ENCODE data around the gene GCK.

Gene GCK

GRCh38 chr7:44218418-44219201 lies 29.4 kb upstream of the GCK start:
- H3K4me3 ChIP-seq (ENCODE audit: control insufficient read depth, low read depth, low read length), result no peak overlapping the region
- no peak for DNase-seq (ENCODE audit: low read depth)
- TF ChIP-seq CTCF (conservative IDR thresholded peaks at IDR 0.05; ENCODE audit: control insufficient read depth, insufficient read depth, low read depth, low read length), result no peak

GRCh38 chr7:44217852-44218402 lies 28.7 kb upstream of the GCK start:
- H3K4me3 ChIP-seq (ENCODE audit: control insufficient read depth, low read depth, low read length), result no peak overlapping the region
- no peak for DNase-seq (ENCODE audit: low read depth)
- no peak for TF ChIP-seq CTCF (conservative IDR thresholded peaks at IDR 0.05; ENCODE audit: control insufficient read depth, insufficient read depth, low read depth, low read length)

- no peak overlapping the region for H3K4me3 ChIP-seq (ENCODE audit: control insufficient read depth, low read depth, low read length)
- no peak for DNase-seq (ENCODE audit: low read depth)
- no peak for TF ChIP-seq CTCF (conservative IDR thresholded peaks at IDR 0.05; ENCODE audit: control insufficient read depth, insufficient read depth, low read depth, low read length)
Measured at GRCh38 chr7:44217223-44217714, 28.0 kb upstream of the GCK start.

- no peak overlapping the region for H3K4me3 ChIP-seq (ENCODE audit: control insufficient read depth, low read depth, low read length)
- DNase-seq (ENCODE audit: low read depth), result no peak
- TF ChIP-seq CTCF (conservative IDR thresholded peaks at IDR 0.05; ENCODE audit: control insufficient read depth, insufficient read depth, low read depth, low read length), result no peak
Measured at GRCh38 chr7:44216521-44217222, 27.4 kb upstream of the GCK start.

GRCh38 chr7:44216019-44216418 lies 26.8 kb upstream of the GCK start:
- DNase-seq (ENCODE audit: low read depth), result no peak
- no peak overlapping the region for H3K4me3 ChIP-seq (ENCODE audit: control insufficient read depth, low read depth, low read length)
- no peak for TF ChIP-seq CTCF (conservative IDR thresholded peaks at IDR 0.05; ENCODE audit: control insufficient read depth, insufficient read depth, low read depth, low read length)

- TF ChIP-seq CTCF (conservative IDR thresholded peaks at IDR 0.05; ENCODE audit: control insufficient read depth, insufficient read depth, low read depth, low read length), result no peak
- DNase-seq (ENCODE audit: low read depth), result no peak
- H3K4me3 ChIP-seq (ENCODE audit: control insufficient read depth, low read depth, low read length), result no peak overlapping the region
Measured at GRCh38 chr7:44215531-44215930, 26.3 kb upstream of the GCK start.
